Liver (tissue), 9 donors: ENCODE measurements around the gene KIF5A. TPM values are rescaled to one million over a fixed set of nuclear protein-coding genes. Genes with fewer than 3 reads are reported as not detected.

Experiments
- DNase-seq: peaks from one replicate; pipeline ENCODE4 v3.0.0-alpha.2; 2017; ENCODE audit warnings: low spot score
- H3K27ac ChIP-seq, 2 donors: one replicate each; pipeline ENCODE4 v1.7.0; 2013; ENCODE audit warnings: inconsistent platforms in 2 of 2, low read length in 2 of 2, control low read depth in 1 of 2, low read depth in 1 of 2, mild to moderate bottlenecking in 1 of 2
- H3K27me3 ChIP-seq, 4 donors: one replicate each; pipeline versions ENCODE4 v1.6.1 to v1.7.0; 2013; ENCODE audit warnings: low read length in 3 of 4, inconsistent platforms in 1 of 4, mild to moderate bottlenecking in 1 of 4, moderate library complexity in 1 of 4; ENCODE audit not compliant: control insufficient read depth in 4 of 4, insufficient read depth in 4 of 4
- H3K36me3 ChIP-seq, 4 donors: one replicate each; pipeline versions ENCODE4 v1.6.1 to v1.7.0; 2013; ENCODE audit warnings: low read length in 3 of 4, mild to moderate bottlenecking in 3 of 4, low read depth in 1 of 4, moderate library complexity in 1 of 4; ENCODE audit not compliant: control insufficient read depth in 4 of 4, insufficient read depth in 3 of 4
- H3K4me1 ChIP-seq, 4 donors: one replicate each; pipeline versions ENCODE4 v1.6.1 to v1.7.0; 2013; ENCODE audit warnings: low read length in 3 of 4, mild to moderate bottlenecking in 3 of 4, moderate library complexity in 1 of 4; ENCODE audit not compliant: control insufficient read depth in 4 of 4, insufficient read depth in 4 of 4
- H3K4me3 ChIP-seq, 3 donors: one replicate each; pipeline versions ENCODE4 v1.6.1 to v1.7.0; 2013; ENCODE audit warnings: low read length in 3 of 3, control low read depth in 1 of 3, low read depth in 1 of 3, mild to moderate bottlenecking in 1 of 3
- H3K9ac ChIP-seq, 2 donors: one replicate each; pipeline ENCODE4 v1.7.0; 2013; ENCODE audit warnings: low read length in 2 of 2, mild to moderate bottlenecking in 2 of 2, moderate library complexity in 2 of 2, control low read depth in 1 of 2, low read depth in 1 of 2
- H3K9me3 ChIP-seq, 4 donors: one replicate each; pipeline versions ENCODE4 v1.6.1 to v1.7.0; 2013; ENCODE audit warnings: low read length in 3 of 4; ENCODE audit not compliant: control insufficient read depth in 4 of 4
- EGR1 ChIP-seq, 2 donors: IDR thresholded peaks; 2 replicates each; pipeline ENCODE4 v1.6.1; 2016 to 2018; ENCODE audit warnings: antibody characterized with exemption in 2 of 2, low read depth in 2 of 2
- FOXA1 ChIP-seq: IDR thresholded peaks from 2 replicates; pipeline ENCODE4 v1.6.1; 2016; ENCODE audit warnings: antibody characterized with exemption
- FOXA2 ChIP-seq: IDR thresholded peaks from 2 replicates; pipeline ENCODE4 v1.6.1; 2016; ENCODE audit warnings: antibody characterized with exemption
- GABPA ChIP-seq, 2 donors: IDR thresholded peaks in 1 of 2; conservative IDR thresholded peaks in 1 of 2; 2 replicates each; pipeline ENCODE4 v1.6.1; 2016; ENCODE audit warnings: antibody characterized with exemption in 2 of 2, mild to moderate bottlenecking in 1 of 2, moderate library complexity in 1 of 2
- HNF4A ChIP-seq, 2 donors: conservative IDR thresholded peaks; 2 replicates each; pipeline ENCODE4 v1.6.1; 2016; ENCODE audit warnings: antibody characterized with exemption in 2 of 2, mild to moderate bottlenecking in 2 of 2
- HNF4G ChIP-seq: IDR thresholded peaks from 2 replicates; pipeline ENCODE4 v1.6.1; 2016; ENCODE audit warnings: antibody characterized with exemption
- JUND ChIP-seq, 2 donors: IDR thresholded peaks; 2 replicates each; pipeline ENCODE4 v1.6.1; 2016; ENCODE audit warnings: antibody characterized with exemption in 2 of 2
- NR2F2 ChIP-seq: IDR thresholded peaks from 2 replicates; pipeline ENCODE4 v1.6.1; 2016; ENCODE audit warnings: antibody characterized with exemption
- RAD21 ChIP-seq, 2 donors: IDR thresholded peaks; 2 replicates each; pipeline ENCODE4 v1.6.1; 2016; ENCODE audit warnings: antibody characterized with exemption in 2 of 2, mild to moderate bottlenecking in 2 of 2
- RXRA ChIP-seq, 2 donors: IDR thresholded peaks; 2 replicates each; pipeline ENCODE4 v1.6.1; 2017 to 2018; ENCODE audit warnings: antibody characterized with exemption in 2 of 2, mild to moderate bottlenecking in 1 of 2
- SP1 ChIP-seq: IDR thresholded peaks from 2 replicates; pipeline ENCODE4 v1.6.1; 2018; ENCODE audit warnings: antibody characterized with exemption, mild to moderate bottlenecking
- TAF1 ChIP-seq: conservative IDR thresholded peaks from 2 replicates; pipeline ENCODE4 v1.6.1; 2016; ENCODE audit warnings: antibody characterized with exemption, mild to moderate bottlenecking
- YY1 ChIP-seq: IDR thresholded peaks from 2 replicates; pipeline ENCODE4 v1.6.1; 2016; ENCODE audit warnings: antibody characterized with exemption, mild to moderate bottlenecking
- WGBS: extraction: QIAGEN DNeasy Blood & Tissue Kit; methylation state at CpG from one replicate; pipeline ENCODE4 v1.1.7; 2013; 5-methylcytosine and 5-hydroxymethylcytosine counted together
- polyA plus RNA-seq, 2 donors: library from polyadenylated mRNA; stranded (reverse) in 1 of 2; unstranded in 1 of 2; fragments of 200-250 nt in 1 of 2; fragments of >200 nt in 1 of 2; fragmentation: Nextera tagmentation in 1 of 2; extraction: Ambion mirVana in 1 of 2; gene quantifications; one replicate each; pipeline versions ENCODE4 v1.2.1 to v1.2.3, GENCODE V29; 2013 to 2015
- total RNA-seq, 2 donors: library from RNA; depleted of rRNA; stranded (reverse); fragments of >200 nt; gene quantifications; one replicate each; pipeline ENCODE4 v1.2.3, GENCODE V29; 2014
- TF ChIP-seq, protein P1 (sequence below): IDR thresholded peaks from 2 replicates; pipeline ENCODE4 v1.6.1; 2016; ENCODE audit warnings: antibody characterized with exemption, mild to moderate bottlenecking
- TF ChIP-seq, protein P2 (sequence below): IDR thresholded peaks from 2 replicates; pipeline ENCODE4 v1.6.1; 2016; ENCODE audit warnings: antibody characterized with exemption
- TF ChIP-seq, protein P3 (sequence below): IDR thresholded peaks from 2 replicates; pipeline ENCODE4 v1.6.1; 2016; ENCODE audit warnings: antibody characterized with exemption
- TF ChIP-seq, protein P4 (sequence below): fragments of 150-350 bp; IDR thresholded peaks from 2 replicates; pipeline ENCODE4 v1.5.1; 2017; ENCODE audit warnings: improper control_type of control experiment, low read depth, low read length; ENCODE audit not compliant: missing input control
- TF ChIP-seq, protein P5 (sequence below): IDR thresholded peaks from 2 replicates; pipeline ENCODE4 v1.6.1; 2016; ENCODE audit warnings: antibody characterized with exemption
- donor health status: healthy.
- donor health status: healthy.
- donor health status: healthy.
- donor health status: healthy.
- donor health status: healthy.

KIF5A gene
- total and polyA plus RNA-seq, 4 donors = 0.01 to 0.42 TPM; not detected in 2

DNA sequence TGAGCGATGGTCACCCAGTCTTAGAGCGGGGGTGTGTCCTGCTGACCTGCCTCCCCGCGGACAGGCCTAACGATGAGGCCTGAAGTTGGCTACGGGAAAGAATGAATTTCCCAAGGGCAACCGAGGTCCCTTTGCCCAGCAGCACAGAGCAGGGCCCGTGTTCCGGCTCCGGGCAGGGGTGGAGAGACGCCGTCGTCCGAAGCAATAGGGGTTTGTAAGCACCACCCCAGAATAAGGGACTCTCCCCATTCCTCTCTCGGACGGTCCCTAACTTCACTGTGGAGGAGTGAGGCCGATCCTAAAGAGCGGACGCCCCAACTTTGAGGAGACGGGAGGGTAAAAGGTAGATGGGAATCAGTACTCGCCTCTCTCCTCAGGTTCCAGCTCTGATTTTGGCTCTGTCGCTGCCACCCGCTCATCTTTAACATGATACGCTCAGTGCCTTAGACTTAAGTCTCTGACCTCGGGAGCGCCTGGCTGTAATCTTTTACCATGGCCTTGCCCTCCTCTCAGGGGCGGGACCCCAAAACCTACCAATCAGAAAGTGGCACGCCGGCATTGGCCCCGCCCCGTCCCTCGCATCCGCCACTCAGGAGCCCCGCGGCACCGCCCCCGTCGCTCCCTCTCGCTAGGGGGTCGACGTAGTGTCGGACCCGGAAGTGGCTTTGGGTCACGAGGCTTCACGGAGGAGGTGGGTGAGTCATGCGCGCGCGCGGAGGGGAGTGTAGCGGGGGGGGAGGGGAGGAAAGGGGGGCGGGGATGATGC, 29.6 kb upstream of the KIF5A start, which contains the start of gene DDIT3:
DDIT3 (minus strand) TSS at position 462 of the 766 bp plus-strand sequence. CDS start 3,108 bp downstream, outside the sequence.
- under 1% methylated on average over 52 of the region's 52 CpGs for WGBS
- Histone ChIP-seq H3K36me3 (peaks cover 3 to 32% (median 24%) of the 10 kb centered on the region in 4 donors), H3K9ac (peak within 1 kb of the TSS; percentile 80 to 92), H3K27me3 (no peaks in the 10 kb centered on the region), H3K4me1 (peaks cover 10 to 58% (median 37%) of the 10 kb centered on the region in 4 donors), H3K9me3 (no peaks in the 10 kb centered on the region), H3K27ac (peak within 1 kb of the TSS; percentile 95), H3K4me3 (peak within 1 kb of the TSS; percentile 88 to 98 (median 97))
- peak; percentile 47 to 54 for TF ChIP-seq RXRA (IDR thresholded peaks at IDR 0.05)
- peak; percentile 47 to 78 for TF ChIP-seq HNF4A (conservative IDR thresholded peaks at IDR 0.05)
- TF ChIP-seq TAF1 = peak; percentile 99
- TF ChIP-seq JUND (IDR thresholded peaks at IDR 0.05) = peak; percentile 85 to 92
- peak in 1 of 2 donors; percentile 81 for TF ChIP-seq GABPA (IDR thresholded peaks at IDR 0.05 in 1 of 2, conservative IDR thresholded peaks at IDR 0.05 in 1 of 2)
- TF ChIP-seq EGR1 (IDR thresholded peaks at IDR 0.05; ENCODE audit: low read depth in 2 of 2) = peak; percentile 62 to 87
- TF ChIP-seq HNF4G = peak; percentile 52
- peak; percentile 89 for TF ChIP-seq NR2F2
- no peak for TF ChIP-seq FOXA2
- TF ChIP-seq, protein P1, sequence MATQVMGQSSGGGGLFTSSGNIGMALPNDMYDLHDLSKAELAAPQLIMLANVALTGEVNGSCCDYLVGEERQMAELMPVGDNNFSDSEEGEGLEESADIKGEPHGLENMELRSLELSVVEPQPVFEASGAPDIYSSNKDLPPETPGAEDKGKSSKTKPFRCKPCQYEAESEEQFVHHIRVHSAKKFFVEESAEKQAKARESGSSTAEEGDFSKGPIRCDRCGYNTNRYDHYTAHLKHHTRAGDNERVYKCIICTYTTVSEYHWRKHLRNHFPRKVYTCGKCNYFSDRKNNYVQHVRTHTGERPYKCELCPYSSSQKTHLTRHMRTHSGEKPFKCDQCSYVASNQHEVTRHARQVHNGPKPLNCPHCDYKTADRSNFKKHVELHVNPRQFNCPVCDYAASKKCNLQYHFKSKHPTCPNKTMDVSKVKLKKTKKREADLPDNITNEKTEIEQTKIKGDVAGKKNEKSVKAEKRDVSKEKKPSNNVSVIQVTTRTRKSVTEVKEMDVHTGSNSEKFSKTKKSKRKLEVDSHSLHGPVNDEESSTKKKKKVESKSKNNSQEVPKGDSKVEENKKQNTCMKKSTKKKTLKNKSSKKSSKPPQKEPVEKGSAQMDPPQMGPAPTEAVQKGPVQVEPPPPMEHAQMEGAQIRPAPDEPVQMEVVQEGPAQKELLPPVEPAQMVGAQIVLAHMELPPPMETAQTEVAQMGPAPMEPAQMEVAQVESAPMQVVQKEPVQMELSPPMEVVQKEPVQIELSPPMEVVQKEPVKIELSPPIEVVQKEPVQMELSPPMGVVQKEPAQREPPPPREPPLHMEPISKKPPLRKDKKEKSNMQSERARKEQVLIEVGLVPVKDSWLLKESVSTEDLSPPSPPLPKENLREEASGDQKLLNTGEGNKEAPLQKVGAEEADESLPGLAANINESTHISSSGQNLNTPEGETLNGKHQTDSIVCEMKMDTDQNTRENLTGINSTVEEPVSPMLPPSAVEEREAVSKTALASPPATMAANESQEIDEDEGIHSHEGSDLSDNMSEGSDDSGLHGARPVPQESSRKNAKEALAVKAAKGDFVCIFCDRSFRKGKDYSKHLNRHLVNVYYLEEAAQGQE = peak; percentile 95
- TF ChIP-seq, protein P2, sequence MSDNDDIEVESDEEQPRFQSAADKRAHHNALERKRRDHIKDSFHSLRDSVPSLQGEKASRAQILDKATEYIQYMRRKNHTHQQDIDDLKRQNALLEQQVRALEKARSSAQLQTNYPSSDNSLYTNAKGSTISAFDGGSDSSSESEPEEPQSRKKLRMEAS = no peak
- TF ChIP-seq, protein P3, sequence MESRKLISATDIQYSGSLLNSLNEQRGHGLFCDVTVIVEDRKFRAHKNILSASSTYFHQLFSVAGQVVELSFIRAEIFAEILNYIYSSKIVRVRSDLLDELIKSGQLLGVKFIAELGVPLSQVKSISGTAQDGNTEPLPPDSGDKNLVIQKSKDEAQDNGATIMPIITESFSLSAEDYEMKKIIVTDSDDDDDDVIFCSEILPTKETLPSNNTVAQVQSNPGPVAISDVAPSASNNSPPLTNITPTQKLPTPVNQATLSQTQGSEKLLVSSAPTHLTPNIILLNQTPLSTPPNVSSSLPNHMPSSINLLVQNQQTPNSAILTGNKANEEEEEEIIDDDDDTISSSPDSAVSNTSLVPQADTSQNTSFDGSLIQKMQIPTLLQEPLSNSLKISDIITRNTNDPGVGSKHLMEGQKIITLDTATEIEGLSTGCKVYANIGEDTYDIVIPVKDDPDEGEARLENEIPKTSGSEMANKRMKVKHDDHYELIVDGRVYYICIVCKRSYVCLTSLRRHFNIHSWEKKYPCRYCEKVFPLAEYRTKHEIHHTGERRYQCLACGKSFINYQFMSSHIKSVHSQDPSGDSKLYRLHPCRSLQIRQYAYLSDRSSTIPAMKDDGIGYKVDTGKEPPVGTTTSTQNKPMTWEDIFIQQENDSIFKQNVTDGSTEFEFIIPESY = peak; percentile 32
- peak; percentile 47 for TF ChIP-seq YY1
- TF ChIP-seq, protein P4, sequence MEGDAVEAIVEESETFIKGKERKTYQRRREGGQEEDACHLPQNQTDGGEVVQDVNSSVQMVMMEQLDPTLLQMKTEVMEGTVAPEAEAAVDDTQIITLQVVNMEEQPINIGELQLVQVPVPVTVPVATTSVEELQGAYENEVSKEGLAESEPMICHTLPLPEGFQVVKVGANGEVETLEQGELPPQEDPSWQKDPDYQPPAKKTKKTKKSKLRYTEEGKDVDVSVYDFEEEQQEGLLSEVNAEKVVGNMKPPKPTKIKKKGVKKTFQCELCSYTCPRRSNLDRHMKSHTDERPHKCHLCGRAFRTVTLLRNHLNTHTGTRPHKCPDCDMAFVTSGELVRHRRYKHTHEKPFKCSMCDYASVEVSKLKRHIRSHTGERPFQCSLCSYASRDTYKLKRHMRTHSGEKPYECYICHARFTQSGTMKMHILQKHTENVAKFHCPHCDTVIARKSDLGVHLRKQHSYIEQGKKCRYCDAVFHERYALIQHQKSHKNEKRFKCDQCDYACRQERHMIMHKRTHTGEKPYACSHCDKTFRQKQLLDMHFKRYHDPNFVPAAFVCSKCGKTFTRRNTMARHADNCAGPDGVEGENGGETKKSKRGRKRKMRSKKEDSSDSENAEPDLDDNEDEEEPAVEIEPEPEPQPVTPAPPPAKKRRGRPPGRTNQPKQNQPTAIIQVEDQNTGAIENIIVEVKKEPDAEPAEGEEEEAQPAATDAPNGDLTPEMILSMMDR = no peak
- TF ChIP-seq SP1 = peak; percentile 86
- TF ChIP-seq RAD21 (IDR thresholded peaks at IDR 0.05) = peak; percentile 14 to 25
- TF ChIP-seq FOXA1 = no peak
- TF ChIP-seq, protein P5, sequence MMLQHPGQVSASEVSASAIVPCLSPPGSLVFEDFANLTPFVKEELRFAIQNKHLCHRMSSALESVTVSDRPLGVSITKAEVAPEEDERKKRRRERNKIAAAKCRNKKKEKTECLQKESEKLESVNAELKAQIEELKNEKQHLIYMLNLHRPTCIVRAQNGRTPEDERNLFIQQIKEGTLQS = peak; percentile 73
- DNase-seq = peak; percentile 98
